ENCODE measurements around the gene A2M.

A2M gene

DNA sequence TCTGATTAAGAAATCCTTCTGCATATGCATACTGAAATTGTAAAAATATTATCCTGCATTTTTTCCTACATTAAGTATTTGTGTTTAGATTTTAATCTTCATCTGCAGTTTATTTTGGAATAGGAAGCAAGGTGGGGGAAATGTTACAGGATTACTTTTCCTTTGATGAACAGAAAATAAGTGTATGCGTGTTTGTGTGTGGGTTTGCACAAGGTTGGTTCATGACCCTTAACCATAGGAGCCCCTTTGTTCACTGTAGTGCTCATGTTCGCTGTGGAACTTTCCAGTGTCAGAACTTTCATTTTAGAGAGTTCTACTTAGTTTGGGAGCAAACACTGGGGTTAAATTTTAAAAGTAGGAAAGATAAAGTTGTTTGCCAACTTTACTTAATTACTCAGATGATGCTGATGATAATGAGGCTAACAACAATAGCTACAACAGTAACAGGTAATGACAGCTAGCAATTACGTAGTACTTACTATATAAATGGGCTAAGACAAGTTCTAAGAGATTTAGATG, 6.4 kb upstream of the A2M start:
- no peak for DNase-seq (ENCODE audit: low read depth, low spot score)

DNA sequence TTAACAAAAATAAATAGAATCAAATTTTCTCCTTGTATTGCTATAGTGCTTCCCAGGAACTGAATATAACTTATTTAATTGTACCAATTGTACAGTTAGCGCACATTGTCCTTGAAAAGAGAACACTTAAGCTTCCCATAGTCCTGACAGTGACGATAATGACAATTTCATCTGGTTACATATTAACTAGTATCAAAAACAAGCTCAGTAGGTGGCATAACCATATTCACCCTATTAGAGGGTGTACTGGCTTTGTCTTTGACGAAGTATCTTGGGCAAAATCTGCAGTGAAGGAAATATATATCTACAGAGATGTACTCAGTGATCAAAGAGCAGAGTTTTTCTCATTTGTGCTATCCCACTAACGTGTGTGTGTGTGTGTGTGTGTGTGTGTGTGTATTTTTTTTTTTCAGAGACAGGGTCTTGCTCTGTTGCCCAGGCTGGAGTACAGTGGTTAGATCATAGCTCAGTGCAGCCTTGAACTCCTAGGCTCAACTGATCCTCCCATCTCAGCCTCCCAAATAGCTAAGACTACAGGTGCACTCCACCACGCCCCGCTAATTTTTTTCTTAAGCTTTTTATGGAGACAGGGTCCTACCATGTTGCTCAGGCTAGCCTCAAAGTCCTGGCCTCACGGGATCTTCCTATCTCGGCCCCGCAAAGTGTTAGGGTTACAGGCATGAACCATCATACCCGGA, 4.9 kb upstream of the A2M start:
- DNase-seq (ENCODE audit: low read depth, low spot score): no peak

DNA sequence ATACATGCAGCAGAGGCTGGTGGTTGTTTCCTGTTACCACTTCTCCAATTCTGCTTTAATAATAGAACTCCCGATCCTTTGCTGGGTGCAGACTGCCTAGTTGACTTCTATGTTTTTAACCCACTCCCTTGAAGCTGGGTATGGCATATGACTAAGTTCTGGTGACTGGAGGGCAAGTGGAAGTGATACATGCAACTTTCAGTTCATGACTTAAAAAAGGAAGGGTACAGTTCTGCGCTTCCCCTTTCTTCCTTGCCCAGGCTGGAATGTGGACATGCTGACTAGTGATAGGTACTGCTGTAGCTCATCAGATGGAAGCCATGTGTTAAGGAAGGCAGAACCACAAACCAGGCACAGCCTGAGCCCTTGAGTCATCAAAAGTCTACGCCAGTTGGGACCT, 2.4 kb upstream of the A2M start:
- no peak for DNase-seq (ENCODE audit: low read depth, low spot score)

- no peak for DNase-seq (ENCODE audit: low read depth, low spot score)
Observed at GRCh38 chr12:9114946-9115345, 773 bp downstream of the A2M start.

GRCh38 chr12:9113987-9114309, 1.8 kb downstream of the A2M start:
- DNase-seq (ENCODE audit: low read depth, low spot score): no peak

DNA sequence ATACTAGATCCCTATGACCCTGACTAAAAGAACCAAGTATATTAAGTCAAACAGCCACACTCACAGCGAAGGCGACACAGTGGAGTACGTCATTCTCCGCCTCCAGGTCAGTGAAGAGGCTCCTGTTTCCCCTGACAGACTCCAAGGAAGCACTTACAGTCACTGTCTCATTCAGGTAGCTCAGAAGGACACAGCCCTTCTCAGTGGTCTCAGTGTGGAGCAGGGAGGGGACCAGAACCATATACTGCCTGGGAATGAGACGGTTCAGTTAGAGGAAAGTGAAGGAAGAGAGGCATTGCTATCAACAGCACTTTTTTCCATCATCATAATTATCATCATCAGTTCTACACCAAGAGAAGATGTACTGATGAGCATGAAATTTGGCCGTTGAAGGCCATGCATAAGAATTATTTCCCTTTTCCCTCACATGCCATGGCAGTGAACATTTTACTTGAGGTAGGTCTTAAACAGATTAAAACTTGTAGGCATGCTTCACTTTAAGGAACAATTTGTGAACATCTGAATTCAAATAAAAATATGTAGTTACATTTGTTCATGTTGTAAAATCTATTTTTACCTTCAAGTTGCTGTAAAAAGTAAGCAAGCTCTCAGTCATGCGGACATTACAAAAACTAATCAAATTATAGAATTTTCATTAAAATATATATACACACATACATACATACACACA, 2.3 kb downstream of the A2M start:
- no peak for DNase-seq (ENCODE audit: low read depth, low spot score)

DNA sequence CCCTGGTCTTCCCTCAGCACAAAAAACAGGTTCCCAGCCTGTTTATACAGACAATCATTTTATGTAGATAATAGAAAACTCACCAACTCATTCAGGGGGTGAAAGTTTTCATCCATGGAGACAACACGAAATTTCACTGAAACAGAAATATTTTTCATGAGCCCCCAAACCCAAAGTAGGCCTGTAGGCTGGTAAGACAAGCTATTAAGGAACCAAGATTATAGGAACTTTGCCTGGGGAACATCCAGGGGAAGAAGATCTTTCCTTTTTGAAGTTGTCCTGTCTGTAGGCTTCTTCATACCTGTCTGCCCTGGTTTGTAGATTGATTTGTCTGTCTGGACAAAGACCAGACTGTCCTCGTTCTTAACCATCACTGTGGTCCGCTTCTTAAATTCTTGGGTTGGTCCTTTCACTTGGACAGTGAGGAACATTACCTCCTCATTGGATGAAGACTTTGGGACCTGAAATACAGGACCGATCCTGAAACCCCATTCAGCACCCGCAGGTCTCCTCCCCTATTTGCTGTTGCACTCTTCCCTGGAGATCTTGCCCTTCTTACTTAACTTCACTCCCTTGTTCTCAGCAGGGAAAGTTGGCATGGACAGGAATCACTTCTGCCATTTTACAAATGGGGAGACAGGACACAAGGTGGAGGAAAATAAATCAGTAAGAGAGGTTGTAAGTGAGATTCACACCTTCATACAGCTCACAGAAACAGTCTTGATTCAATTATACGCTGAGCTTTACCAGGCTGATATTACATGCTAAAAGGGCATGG, 3.5 kb downstream of the A2M start:
- no peak for DNase-seq (ENCODE audit: low read depth, low spot score)

- no peak for DNase-seq (ENCODE audit: low read depth, low spot score)
Observed at GRCh38 chr12:9111525-9111924, 4.2 kb downstream of the A2M start.

DNA sequence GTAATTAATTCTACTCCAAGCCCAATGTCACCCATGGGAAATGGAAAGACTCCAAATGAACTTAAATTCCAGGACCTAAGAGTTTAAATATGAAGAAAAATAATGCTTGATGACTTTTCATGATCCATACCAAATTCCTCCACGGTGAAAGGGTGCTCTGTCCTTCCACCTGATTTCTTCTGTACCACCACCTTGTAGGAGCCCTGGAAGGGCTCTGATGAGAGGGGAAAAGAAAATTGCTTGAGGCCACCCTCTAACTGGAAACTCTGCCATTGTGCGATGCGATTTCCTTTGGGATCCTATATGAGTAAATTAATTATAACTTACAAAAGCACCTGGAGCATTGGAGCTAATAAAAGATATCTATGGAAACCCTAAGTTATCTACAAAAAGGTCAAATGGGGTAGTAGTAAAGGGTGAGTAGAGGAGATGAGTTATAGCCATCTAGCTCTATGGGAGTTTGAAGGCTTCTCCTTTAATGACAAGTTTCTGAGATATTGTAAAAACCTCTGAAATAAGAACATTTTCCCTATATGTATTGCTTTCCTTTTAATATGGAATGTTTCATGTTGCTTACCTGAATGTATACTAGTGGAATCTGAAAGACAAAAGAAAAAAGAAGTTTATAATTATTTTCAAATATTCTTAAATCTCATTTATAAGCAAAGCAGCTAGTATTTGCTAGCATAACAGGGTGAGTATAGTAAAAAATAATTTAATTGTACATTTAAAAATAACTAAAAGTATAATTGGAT, 5.8 kb downstream of the A2M start:
- no peak for DNase-seq (ENCODE audit: low read depth, low spot score)

DNA sequence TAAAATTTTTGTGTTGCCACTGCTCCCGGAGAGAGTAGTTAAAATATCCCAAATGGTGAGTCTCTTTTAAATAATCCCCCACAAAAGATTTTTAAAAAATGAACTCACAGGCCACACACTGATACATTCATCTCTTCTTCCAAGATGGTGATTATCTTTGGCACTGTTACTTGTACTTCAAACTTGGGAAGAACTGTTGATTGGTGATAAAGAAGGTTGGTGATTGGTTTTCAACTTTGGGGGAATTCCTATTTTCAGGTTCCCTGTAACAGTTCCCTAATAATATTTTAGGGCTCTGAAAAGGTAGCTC, 6.6 kb downstream of the A2M start:
- DNase-seq (ENCODE audit: low read depth, low spot score): no peak

DNA sequence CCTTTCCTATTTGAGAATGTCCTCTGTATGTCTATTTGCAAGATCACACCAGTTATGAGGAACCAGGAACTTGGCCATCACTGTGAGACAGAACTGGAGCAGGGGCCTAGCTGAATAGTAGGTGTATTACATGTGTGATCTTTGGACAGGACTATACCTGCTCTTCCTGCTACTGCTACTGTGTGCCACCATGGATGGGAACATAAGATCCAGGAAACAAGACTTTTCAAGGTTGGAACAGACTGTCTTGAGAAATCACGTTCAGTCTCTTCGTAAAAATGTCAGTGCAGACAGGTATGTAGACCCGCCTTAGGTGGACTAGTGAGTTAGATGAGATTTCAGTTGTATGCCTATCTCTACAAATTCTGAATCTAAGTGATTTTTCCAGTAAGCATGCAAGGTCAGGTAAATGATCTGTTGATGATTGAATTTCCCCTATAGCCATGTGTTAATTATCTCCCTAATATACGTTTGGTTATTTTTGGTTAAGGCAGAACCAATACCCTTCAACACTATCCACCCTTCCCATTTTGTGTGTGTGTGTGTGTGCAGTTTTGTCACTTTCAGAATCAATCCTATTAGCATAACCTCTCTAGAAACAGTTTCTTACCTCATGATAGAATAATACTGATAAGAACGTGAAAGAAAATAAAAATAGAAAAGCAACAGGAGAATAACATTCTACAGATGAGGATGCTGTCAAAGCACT, 7.1 kb downstream of the A2M start:
- DNase-seq (ENCODE audit: low read depth, low spot score): no peak

DNA sequence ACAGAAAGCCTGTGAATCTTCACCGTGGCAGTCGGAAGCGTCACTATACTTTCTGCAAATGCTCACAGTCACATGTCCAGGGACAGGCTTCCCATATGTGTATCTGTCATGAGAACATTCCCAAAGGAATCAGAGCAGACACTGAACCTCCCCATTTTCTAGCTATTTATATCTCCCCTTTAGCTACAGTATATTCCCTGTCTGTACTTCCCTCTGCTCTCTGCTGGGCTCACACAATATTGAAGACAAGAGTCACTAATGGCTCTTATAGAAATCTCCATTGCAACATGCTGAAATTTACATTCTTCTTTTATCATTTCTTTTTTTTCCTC, 8.2 kb downstream of the A2M start:
- DNase-seq (ENCODE audit: low read depth, low spot score): no peak

DNA sequence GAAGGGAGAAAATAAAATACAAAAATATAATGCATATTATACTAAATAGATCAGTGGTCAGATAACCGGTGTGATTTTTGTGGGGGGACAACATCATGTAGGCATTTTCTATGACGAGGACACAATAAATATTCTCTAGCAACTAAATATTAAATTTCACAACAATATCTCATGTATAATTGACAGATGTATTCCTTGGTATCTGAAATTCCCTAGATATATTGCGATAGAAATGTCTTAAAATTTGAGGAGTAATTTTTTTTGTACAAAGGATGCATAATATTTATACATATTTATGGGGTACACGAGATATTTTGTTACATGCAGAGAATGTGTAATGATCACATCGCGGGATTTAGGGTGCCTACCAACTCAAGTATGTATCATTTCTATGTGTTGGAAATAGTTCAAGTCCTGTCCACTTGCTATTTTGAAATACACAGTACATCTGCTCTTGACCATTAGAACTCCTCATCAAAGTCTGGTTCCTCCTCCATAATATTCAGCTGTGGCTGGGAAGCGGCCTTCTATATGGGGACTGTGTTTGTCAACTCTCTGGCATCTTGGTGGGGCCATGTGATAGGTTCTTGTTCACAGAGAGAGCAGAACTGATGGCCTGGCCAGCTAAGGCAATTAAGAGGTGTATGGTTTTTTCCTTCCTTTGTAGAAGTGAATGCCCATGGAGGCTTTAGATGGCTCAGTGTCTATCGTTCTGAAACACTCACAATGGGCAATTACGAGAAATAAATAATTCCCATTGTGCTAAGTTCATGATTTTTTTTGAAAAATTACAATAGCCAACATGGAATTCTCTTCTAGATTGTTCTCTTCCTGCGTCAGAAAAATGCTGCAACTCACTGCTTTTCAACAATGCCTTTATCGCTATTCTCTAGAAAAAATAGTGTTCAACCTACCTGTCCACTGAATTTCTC, 8.8 kb downstream of the A2M start:
- DNase-seq (ENCODE audit: low read depth, low spot score): no peak

- DNase-seq (ENCODE audit: low read depth, low spot score): no peak
Observed at GRCh38 chr12:9106067-9106466, 9.7 kb downstream of the A2M start.

DNA sequence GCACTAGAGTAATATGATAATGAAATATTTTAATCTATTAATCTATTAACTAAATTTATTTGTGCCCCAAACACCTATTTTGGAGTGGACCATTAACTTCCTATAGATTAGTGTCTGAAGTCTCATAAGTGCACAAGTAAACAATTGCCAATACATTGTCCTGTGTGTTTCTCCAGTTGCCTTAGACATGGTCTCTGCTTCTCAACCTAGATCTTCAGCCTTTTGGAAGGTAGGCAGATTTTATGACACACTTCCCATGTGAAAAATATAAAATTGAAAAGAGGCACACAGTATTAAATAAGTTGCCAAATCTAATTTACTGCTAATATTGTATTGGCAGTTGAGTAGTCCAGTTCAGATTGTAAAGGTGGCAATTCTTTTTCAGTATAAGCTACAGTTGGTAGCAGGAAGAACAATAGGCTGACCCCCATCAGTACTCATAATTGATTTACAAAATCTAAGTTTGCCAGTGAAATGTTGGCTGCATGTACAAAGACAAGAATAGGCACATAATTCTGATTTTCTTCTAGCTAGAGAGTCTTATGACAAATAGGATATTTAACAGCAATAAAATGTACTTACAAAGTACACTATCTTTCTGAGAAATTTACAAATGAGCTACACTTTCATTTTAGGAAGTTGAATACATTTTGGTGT, 10.8 kb downstream of the A2M start:
- DNase-seq (ENCODE audit: low read depth, low spot score): no peak

- DNase-seq (ENCODE audit: low read depth, low spot score): no peak
Observed at GRCh38 chr12:9104087-9104486, 11.6 kb downstream of the A2M start.

DNA sequence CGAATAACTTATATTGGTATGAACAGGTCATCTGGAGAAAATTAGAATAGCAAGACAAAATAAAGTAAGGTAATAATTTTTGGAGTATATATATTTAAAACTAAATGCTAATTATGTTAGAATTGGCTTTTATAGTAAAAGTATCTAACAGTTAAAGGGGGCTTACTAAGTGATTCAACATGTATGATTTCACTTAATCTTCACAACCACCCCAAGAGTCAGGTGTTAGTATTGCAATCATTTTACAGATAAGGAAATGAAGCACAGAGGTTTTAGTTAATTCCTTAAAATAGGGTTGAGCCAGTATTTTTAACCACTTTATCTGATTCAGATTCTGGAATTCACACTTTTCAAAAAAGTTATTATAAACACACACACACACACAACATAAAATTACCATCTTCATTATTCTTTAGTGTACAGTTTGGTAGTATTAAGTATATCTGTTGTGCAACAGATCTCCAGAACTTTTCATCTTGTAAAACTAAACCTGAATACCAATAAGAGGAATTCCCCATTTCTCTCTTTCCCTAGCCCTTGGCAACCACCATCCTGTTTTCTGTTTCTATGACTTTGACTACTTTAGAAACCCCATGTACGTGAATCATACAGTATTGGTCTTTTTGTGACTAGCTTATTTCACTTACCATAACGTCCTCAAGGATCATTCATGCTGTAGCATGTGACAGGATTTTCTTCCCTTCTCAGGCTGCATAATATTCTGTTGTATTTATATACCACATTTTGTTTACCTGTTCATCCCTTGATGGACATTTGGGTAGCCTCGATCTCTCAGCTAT, 12.5 kb downstream of the A2M start:
- no peak for DNase-seq (ENCODE audit: low read depth, low spot score)

DNA sequence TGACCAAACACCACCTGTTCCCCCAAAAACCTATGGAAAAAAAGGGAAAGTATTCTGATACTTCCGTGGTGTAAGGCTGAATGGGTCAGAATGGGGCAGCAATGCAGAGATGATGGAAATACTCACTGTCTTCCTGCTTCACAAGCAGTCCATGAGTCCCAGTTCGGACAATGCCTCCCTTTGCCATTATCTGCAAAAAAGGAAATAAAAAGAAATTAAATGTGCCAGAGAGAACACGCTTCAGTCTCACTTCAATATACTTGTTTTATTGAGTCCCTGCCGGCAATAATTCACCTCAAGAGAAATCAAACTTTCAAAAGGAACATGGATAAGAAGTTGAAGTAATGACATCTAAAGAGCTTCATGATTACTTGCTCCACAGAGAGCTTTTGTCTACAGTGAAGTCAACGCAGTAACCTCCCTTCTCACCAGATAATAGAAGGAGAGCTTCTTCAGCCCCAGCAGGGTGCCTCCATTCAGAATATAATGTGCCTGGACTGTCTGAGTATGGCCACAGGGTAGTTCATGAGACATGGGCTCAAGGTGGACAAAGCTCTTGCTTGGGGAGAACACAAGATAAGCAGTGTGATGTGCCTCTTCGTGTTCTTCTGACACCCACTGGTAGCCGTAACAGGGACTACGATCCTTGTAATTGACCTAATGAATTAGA, 14.6 kb downstream of the A2M start:
- DNase-seq (ENCODE audit: low read depth, low spot score): no peak

Data from activated CD4-positive, CD25-positive, alpha-beta regulatory T cell treated with anti-CD3 and anti-CD28 coated beads, Interleukin-2, amount 50 U/mL, for 16 hours (primary cell).